GM23338 (cell line): Measurements from ENCODE around the gene IPO13. TPM values are rescaled to one million over a fixed set of nuclear protein-coding genes. Genes with fewer than 3 reads are reported as not detected.

Source experiments
- ATAC-seq: fragments of 200-7000 bp; cut with Tn5 transposase; 3 replicates; pipeline ENCODE4 v1.9.1; 2020
- DNase-seq: peaks from one replicate; pipeline ENCODE4 v3.0.0-alpha.2; 2015; ENCODE audit warnings: low spot score
- H2AFZ ChIP-seq: fragments of 200-600 bp; sonication (generic); 2 replicates; pipeline ENCODE4 v1.8.0; 2016; ENCODE audit warnings: antibody characterized with exemption, mild to moderate bottlenecking, moderate library complexity
- H3F3A ChIP-seq: fragments of 200-600 bp; sonication (generic); replicated peaks from 2 replicates; pipeline ENCODE4 v1.8.0; 2017; ENCODE audit warnings: antibody characterized with exemption, mixed run types, low read depth
- H3K27ac ChIP-seq: fragments of 200-600 bp; sonication (generic); 2 replicates; pipeline ENCODE4 v1.6.1; 2016; ENCODE audit warnings: low read depth
- H3K27me3 ChIP-seq: fragments of 200-600 bp; sonication (generic); 2 replicates; pipeline ENCODE4 v1.8.0; 2016; ENCODE audit warnings: mild to moderate bottlenecking, mixed run types, moderate library complexity; ENCODE audit not compliant: insufficient read depth
- H3K36me3 ChIP-seq: fragments of 200-600 bp; sonication (generic); 2 replicates; pipeline ENCODE4 v1.8.0; 2016; ENCODE audit warnings: mild to moderate bottlenecking; ENCODE audit not compliant: insufficient read depth
- H3K4me1 ChIP-seq: fragments of 200-600 bp; sonication (generic); 2 replicates; pipeline ENCODE4 v1.8.0; 2016; ENCODE audit warnings: mild to moderate bottlenecking, moderate library complexity; ENCODE audit not compliant: insufficient read depth
- H3K4me2 ChIP-seq: fragments of 200-600 bp; sonication (generic); 2 replicates; pipeline ENCODE4 v1.7.1; 2017; ENCODE audit warnings: mixed run types
- H3K4me3 ChIP-seq: fragments of 200-600 bp; sonication (generic); 2 replicates; pipeline ENCODE4 v1.6.1; 2016; ENCODE audit warnings: mixed run types
- H3K79me2 ChIP-seq: fragments of 200-600 bp; sonication (generic); replicated peaks from 2 replicates; pipeline ENCODE4 v1.8.0; 2017; ENCODE audit warnings: mild to moderate bottlenecking; ENCODE audit not compliant: insufficient read depth
- H3K9me2 ChIP-seq: fragments of 200-600 bp; sonication (generic); 2 replicates; pipeline ENCODE4 v1.8.0; 2017; ENCODE audit not compliant: insufficient read depth
- H4K20me1 ChIP-seq: fragments of 200-600 bp; sonication (generic); replicated peaks from 2 replicates; pipeline ENCODE4 v1.8.0; 2017; ENCODE audit warnings: mild to moderate bottlenecking; ENCODE audit not compliant: insufficient read depth
- H3K27ac Mint-ChIP-seq: 2 replicates; pipeline ENCODE4 v1.8.0; 2020; ENCODE audit warnings: inconsistent platforms, mild to moderate bottlenecking, moderate library complexity, mixed read lengths
- H3K27me3 Mint-ChIP-seq: 3 replicates; pipeline ENCODE4 v1.8.0; 2022; ENCODE audit warnings: low read depth, mild to moderate bottlenecking, moderate library complexity, mixed read lengths, inconsistent platforms; ENCODE audit not compliant: insufficient read depth, poor library complexity
- H3K36me3 Mint-ChIP-seq: 3 replicates; pipeline ENCODE4 v1.8.0; 2021; ENCODE audit warnings: low read depth, mild to moderate bottlenecking, inconsistent platforms, moderate library complexity, mixed read lengths
- H3K4me1 Mint-ChIP-seq: 3 replicates; pipeline ENCODE4 v1.8.0; 2020; ENCODE audit warnings: mild to moderate bottlenecking, inconsistent platforms, mixed read lengths
- H3K4me3 Mint-ChIP-seq: 3 replicates; pipeline ENCODE4 v1.8.0; 2021; ENCODE audit warnings: moderate library complexity, mild to moderate bottlenecking, inconsistent platforms, mixed read lengths
- H3K9me3 Mint-ChIP-seq: 3 replicates; pipeline ENCODE4 v1.8.0; 2020; ENCODE audit warnings: moderate library complexity, mild to moderate bottlenecking, inconsistent platforms, mixed read lengths
- CREB1 ChIP-seq: fragments of 250-450 bp; sonication (Bioruptor Pico); IDR thresholded peaks from 2 replicates; pipeline ENCODE4 v1.5.0; 2020; ENCODE audit warnings: low read depth, mild to moderate bottlenecking, moderate library complexity
- POLR2AphosphoS5 ChIP-seq: IDR thresholded peaks from 2 replicates; pipeline ENCODE4 v1.6.1; 2016; ENCODE audit warnings: antibody characterized with exemption, low read depth
- polyA plus RNA-seq: library from polyadenylated mRNA; unstranded; fragments of >200 nt; fragmentation: Nextera tagmentation; extraction: Ambion mirVana; gene quantifications from 2 replicates; pipeline ENCODE4 v1.2.1, GENCODE V29; 2016
- total RNA-seq: library from RNA; depleted of rRNA; stranded (reverse); fragments of >200 nt; shearing (Covaris generic); gene quantifications from 2 replicates; pipeline ENCODE4 v1.2.3, GENCODE V29; 2014
- TF ChIP-seq, protein P1 (sequence below), 2 experiments: fragments of 200-600 bp in 1 of 2; sonication (generic) in 1 of 2; conservative IDR thresholded peaks; 2 replicates each; pipeline versions ENCODE4 v1.5.1 to v1.6.1; 2016 to 2017; ENCODE audit warnings: antibody characterized with exemption in 2 of 2, low read depth in 2 of 2, mild to moderate bottlenecking in 2 of 2, moderate library complexity in 1 of 2
- TF ChIP-seq, protein P2 (sequence below): fragments of 250-450 bp; sonication (Bioruptor Pico); IDR thresholded peaks from 2 replicates; pipeline ENCODE4 v1.5.0; 2020; ENCODE audit warnings: mild to moderate bottlenecking, moderate library complexity
- TF ChIP-seq, protein P3 (sequence below): IDR thresholded peaks from one replicate; pipeline ENCODE4 v1.6.1; 2018; ENCODE audit warnings: antibody characterized with exemption; ENCODE audit not compliant: unreplicated experiment

Gene IPO13
- total and polyA plus RNA-seq, 2 experiments from 2014 or later = 10.4 to 22.8 TPM

DNA sequence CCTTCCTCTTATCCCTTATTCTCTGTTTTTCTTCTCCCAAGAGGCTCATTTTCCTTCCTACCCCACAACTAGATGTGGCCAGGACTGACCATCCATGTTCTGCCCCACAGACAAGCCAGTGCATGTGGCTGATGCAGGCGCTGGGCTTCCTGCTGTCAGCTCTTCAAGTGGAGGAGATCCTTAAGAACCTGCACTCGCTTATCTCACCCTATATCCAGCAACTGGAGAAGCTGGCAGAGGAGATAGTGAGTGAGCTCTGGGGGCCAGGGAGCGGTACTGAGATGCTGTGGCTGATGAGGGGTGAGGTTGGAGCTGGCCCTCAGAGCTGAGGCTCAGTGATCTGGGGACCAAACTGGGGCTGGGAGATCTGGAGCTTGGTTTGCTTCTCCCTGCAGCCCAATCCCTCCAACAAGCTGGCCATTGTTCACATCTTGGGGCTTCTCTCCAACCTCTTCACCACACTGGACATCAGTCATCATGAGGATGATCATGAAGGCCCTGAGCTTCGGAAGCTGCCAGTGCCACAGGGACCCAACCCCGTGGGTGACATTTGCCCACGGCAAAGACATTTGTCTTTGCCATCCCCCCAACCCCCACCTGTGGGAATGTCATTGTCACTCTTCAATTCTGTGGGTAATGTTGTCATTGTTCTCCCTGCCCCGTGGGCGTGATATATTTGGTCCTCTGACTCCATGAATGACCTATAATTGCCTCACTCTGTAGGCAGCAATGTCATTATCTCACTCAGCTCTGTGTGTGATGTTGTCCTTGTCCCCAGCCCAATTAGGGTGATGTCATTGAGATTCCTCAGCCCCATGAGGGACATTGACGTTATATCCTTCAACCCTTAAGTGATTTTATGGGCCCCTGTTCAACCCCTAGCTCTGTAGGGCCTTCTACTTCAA, 11.9 kb downstream of the IPO13 start:
- TF ChIP-seq CREB1 (CRISPR knock-in tag) (no peak), POLR2AphosphoS5 (no peak)
- TF ChIP-seq, protein P1, sequence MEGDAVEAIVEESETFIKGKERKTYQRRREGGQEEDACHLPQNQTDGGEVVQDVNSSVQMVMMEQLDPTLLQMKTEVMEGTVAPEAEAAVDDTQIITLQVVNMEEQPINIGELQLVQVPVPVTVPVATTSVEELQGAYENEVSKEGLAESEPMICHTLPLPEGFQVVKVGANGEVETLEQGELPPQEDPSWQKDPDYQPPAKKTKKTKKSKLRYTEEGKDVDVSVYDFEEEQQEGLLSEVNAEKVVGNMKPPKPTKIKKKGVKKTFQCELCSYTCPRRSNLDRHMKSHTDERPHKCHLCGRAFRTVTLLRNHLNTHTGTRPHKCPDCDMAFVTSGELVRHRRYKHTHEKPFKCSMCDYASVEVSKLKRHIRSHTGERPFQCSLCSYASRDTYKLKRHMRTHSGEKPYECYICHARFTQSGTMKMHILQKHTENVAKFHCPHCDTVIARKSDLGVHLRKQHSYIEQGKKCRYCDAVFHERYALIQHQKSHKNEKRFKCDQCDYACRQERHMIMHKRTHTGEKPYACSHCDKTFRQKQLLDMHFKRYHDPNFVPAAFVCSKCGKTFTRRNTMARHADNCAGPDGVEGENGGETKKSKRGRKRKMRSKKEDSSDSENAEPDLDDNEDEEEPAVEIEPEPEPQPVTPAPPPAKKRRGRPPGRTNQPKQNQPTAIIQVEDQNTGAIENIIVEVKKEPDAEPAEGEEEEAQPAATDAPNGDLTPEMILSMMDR (conservative IDR thresholded peaks at IDR 0.05; ENCODE audit: low read depth in 2 of 2) = no peak
- TF ChIP-seq, protein P2, sequence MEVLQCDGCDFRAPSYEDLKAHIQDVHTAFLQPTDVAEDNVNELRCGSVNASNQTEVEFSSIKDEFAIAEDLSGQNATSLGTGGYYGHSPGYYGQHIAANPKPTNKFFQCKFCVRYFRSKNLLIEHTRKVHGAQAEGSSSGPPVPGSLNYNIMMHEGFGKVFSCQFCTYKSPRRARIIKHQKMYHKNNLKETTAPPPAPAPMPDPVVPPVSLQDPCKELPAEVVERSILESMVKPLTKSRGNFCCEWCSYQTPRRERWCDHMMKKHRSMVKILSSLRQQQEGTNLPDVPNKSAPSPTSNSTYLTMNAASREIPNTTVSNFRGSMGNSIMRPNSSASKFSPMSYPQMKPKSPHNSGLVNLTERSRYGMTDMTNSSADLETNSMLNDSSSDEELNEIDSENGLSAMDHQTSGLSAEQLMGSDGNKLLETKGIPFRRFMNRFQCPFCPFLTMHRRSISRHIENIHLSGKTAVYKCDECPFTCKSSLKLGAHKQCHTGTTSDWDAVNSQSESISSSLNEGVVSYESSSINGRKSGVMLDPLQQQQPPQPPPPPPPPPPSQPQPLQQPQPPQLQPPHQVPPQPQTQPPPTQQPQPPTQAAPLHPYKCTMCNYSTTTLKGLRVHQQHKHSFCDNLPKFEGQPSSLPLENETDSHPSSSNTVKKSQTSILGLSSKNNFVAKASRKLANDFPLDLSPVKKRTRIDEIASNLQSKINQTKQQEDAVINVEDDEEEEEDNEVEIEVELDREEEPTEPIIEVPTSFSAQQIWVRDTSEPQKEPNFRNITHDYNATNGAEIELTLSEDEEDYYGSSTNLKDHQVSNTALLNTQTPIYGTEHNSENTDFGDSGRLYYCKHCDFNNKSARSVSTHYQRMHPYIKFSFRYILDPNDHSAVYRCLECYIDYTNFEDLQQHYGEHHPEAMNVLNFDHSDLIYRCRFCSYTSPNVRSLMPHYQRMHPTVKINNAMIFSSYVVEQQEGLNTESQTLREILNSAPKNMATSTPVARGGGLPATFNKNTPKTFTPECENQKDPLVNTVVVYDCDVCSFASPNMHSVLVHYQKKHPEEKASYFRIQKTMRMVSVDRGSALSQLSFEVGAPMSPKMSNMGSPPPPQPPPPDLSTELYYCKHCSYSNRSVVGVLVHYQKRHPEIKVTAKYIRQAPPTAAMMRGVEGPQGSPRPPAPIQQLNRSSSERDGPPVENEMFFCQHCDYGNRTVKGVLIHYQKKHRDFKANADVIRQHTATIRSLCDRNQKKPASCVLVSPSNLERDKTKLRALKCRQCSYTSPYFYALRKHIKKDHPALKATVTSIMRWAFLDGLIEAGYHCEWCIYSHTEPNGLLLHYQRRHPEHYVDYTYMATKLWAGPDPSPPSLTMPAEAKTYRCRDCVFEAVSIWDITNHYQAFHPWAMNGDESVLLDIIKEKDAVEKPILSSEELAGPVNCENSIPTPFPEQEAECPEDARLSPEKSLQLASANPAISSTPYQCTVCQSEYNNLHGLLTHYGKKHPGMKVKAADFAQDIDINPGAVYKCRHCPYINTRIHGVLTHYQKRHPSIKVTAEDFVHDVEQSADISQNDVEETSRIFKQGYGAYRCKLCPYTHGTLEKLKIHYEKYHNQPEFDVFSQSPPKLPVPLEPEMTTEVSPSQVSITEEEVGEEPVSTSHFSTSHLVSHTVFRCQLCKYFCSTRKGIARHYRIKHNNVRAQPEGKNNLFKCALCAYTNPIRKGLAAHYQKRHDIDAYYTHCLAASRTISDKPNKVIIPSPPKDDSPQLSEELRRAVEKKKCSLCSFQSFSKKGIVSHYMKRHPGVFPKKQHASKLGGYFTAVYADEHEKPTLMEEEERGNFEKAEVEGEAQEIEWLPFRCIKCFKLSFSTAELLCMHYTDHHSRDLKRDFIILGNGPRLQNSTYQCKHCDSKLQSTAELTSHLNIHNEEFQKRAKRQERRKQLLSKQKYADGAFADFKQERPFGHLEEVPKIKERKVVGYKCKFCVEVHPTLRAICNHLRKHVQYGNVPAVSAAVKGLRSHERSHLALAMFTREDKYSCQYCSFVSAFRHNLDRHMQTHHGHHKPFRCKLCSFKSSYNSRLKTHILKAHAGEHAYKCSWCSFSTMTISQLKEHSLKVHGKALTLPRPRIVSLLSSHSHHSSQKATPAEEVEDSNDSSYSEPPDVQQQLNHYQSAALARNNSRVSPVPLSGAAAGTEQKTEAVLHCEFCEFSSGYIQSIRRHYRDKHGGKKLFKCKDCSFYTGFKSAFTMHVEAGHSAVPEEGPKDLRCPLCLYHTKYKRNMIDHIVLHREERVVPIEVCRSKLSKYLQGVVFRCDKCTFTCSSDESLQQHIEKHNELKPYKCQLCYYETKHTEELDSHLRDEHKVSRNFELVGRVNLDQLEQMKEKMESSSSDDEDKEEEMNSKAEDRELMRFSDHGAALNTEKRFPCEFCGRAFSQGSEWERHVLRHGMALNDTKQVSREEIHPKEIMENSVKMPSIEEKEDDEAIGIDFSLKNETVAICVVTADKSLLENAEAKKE (CRISPR knock-in tag) = no peak
- TF ChIP-seq, protein P3, sequence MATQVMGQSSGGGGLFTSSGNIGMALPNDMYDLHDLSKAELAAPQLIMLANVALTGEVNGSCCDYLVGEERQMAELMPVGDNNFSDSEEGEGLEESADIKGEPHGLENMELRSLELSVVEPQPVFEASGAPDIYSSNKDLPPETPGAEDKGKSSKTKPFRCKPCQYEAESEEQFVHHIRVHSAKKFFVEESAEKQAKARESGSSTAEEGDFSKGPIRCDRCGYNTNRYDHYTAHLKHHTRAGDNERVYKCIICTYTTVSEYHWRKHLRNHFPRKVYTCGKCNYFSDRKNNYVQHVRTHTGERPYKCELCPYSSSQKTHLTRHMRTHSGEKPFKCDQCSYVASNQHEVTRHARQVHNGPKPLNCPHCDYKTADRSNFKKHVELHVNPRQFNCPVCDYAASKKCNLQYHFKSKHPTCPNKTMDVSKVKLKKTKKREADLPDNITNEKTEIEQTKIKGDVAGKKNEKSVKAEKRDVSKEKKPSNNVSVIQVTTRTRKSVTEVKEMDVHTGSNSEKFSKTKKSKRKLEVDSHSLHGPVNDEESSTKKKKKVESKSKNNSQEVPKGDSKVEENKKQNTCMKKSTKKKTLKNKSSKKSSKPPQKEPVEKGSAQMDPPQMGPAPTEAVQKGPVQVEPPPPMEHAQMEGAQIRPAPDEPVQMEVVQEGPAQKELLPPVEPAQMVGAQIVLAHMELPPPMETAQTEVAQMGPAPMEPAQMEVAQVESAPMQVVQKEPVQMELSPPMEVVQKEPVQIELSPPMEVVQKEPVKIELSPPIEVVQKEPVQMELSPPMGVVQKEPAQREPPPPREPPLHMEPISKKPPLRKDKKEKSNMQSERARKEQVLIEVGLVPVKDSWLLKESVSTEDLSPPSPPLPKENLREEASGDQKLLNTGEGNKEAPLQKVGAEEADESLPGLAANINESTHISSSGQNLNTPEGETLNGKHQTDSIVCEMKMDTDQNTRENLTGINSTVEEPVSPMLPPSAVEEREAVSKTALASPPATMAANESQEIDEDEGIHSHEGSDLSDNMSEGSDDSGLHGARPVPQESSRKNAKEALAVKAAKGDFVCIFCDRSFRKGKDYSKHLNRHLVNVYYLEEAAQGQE = no peak
- H3F3A ChIP-seq = no peaks in the 10 kb centered on the region
- no peak for ATAC-seq

More for the DNA sequence above, 11.9 kb downstream of the IPO13 start:
- Histone ChIP-seq H3K4me3 (no peak overlapping the region), H3K9me2 (no peaks in the 10 kb centered on the region), H3K36me3 (no peaks in the 10 kb centered on the region), H3K27me3 (no peaks in the 10 kb centered on the region), H4K20me1 (no peaks in the 10 kb centered on the region), H3K4me2 (no peak overlapping the region), H3K27ac (no peak overlapping the region), H2AFZ (no peak overlapping the region), H3K4me1 (no peaks in the 10 kb centered on the region), H3K79me2 (0 out of 2 replicates have a peak, but pooled peaks cover under 1% of the 10 kb centered on the region)
- no peak for DNase-seq
- H3K4me1 Mint-ChIP-seq = peaks cover under 1% of the 10 kb centered on the region
- peaks cover 12% of the 10 kb centered on the region for H3K27me3 Mint-ChIP-seq
- H3K36me3 Mint-ChIP-seq = no peaks in the 10 kb centered on the region; the same call in 1 of the 3 replicates
- H3K27ac Mint-ChIP-seq = no peak overlapping the region
- H3K9me3 Mint-ChIP-seq = no peaks in the 10 kb centered on the region
- H3K4me3 Mint-ChIP-seq = no peak overlapping the region
